Measurements from ENCODE around the gene HTT.

- no peak for TF ChIP-seq JUND (IDR thresholded peaks at IDR 0.05)
- TF ChIP-seq RAD21 (IDR thresholded peaks at IDR 0.05; ENCODE audit: low read depth), result no peak
- TF ChIP-seq, protein P1, sequence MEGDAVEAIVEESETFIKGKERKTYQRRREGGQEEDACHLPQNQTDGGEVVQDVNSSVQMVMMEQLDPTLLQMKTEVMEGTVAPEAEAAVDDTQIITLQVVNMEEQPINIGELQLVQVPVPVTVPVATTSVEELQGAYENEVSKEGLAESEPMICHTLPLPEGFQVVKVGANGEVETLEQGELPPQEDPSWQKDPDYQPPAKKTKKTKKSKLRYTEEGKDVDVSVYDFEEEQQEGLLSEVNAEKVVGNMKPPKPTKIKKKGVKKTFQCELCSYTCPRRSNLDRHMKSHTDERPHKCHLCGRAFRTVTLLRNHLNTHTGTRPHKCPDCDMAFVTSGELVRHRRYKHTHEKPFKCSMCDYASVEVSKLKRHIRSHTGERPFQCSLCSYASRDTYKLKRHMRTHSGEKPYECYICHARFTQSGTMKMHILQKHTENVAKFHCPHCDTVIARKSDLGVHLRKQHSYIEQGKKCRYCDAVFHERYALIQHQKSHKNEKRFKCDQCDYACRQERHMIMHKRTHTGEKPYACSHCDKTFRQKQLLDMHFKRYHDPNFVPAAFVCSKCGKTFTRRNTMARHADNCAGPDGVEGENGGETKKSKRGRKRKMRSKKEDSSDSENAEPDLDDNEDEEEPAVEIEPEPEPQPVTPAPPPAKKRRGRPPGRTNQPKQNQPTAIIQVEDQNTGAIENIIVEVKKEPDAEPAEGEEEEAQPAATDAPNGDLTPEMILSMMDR (IDR thresholded peaks at IDR 0.05 in 2 of 3, conservative IDR thresholded peaks at IDR 0.05 in 1 of 3; ENCODE audit: borderline replicate concordance in 1 of 3, insufficient read depth in 1 of 3, low read depth in 2 of 3, low read length in 2 of 3), result no peak
- no peak for TF ChIP-seq POLR2AphosphoS5 (IDR thresholded peaks at IDR 0.05; ENCODE audit: low read depth, low read length)
- TF ChIP-seq CEBPB (IDR thresholded peaks at IDR 0.05; ENCODE audit: low read depth), result no peak
- no peak for TF ChIP-seq EZH2 (IDR thresholded peaks at IDR 0.05)
Observed at GRCh38 chr4:3244002-3244401, 169.5 kb downstream of the HTT start.
